SH-SY5Y (cell line): Measurements from ENCODE around the gene RPL7A.

Experiments used
- GATA2 ChIP-seq: IDR thresholded peaks from 2 replicates; pipeline ENCODE4 v1.6.1; 2011; ENCODE audit warnings: mild to moderate bottlenecking, low read depth, low read length
- GATA3 ChIP-seq: IDR thresholded peaks from 2 replicates; pipeline ENCODE4 v1.6.1; 2011; ENCODE audit warnings: low read depth, mild to moderate bottlenecking, low read length, moderate library complexity

GRCh38 chr9:133331641-133332380, 16.2 kb upstream of the RPL7A start:
- TF ChIP-seq GATA2 (no peak), GATA3 (no peak)
